Measurements from ENCODE around the gene FKBP2. TPM values are rescaled to one million over a fixed set of nuclear protein-coding genes. Genes with fewer than 3 reads are reported as not detected.

Gene FKBP2
- polyA plus RNA-seq, 1 donor (not counting 4 experiments of a cell fraction or from before 2014, with no cell fraction given): 40.3 TPM

GRCh38 chr11:64226507-64227051, 14.3 kb upstream of the FKBP2 start:
- DNase-seq (ENCODE audit: low read depth, low spot score) (no peak), FAIRE-seq (no peak)
- H2AFZ ChIP-seq (ENCODE audit: control insufficient read depth, low read length): peak overlapping the region; percentile 49
- no peaks in the 10 kb centered on the region for H3K9me1 ChIP-seq (ENCODE audit: control insufficient read depth, extremely low read depth, insufficient read depth, low read length)
- peaks cover 3 to 5% of the 10 kb centered on the region in 2 experiments for H3K36me3 ChIP-seq (ENCODE audit: control insufficient read depth in 2 of 2, extremely low read depth in 1 of 2, insufficient read depth in 2 of 2, low read length in 2 of 2)
- H3K4me2 ChIP-seq (ENCODE audit: control insufficient read depth, extremely low read depth, insufficient read depth, low read depth, low read length): peak overlapping the region; percentile 95
- peak overlapping the region; percentile 83 to 89 (median 88) for H3K4me3 ChIP-seq (ENCODE audit: control insufficient read depth in 2 of 3, extremely low read depth in 1 of 3, insufficient read depth in 2 of 3, low read depth in 1 of 3, low read length in 3 of 3)
- H3K9me3 ChIP-seq (ENCODE audit: control insufficient read depth, low read depth, low read length): no peaks in the 10 kb centered on the region
- H3K9ac ChIP-seq (ENCODE audit: control insufficient read depth, extremely low read depth, insufficient read depth, low read length): peak overlapping the region; percentile 85
- H3K27ac ChIP-seq (ENCODE audit: control insufficient read depth, insufficient read depth, low read length): peak overlapping the region; percentile 58
- H3K27me3 ChIP-seq (ENCODE audit: control insufficient read depth, extremely low read depth, insufficient read depth, low read length): no peaks in the 10 kb centered on the region
- no peak for TF ChIP-seq EZH2 (IDR thresholded peaks at IDR 0.05; ENCODE audit: low read length)
- dilution Hi-C loops (cut with MboI; ENCODE audit: extremely low pct_ligation_motif_present, low sequenced_read_pairs): no loop called here
- H3K79me2 ChIP-seq (ENCODE audit: control insufficient read depth, insufficient read depth, low read length): peaks cover 18% of the 10 kb centered on the region
- no peaks in the 10 kb centered on the region for H4K20me1 ChIP-seq (ENCODE audit: control insufficient read depth, extremely low read depth, insufficient read depth, low read length)
- peaks cover 41% of the 10 kb centered on the region for H3K4me1 ChIP-seq (ENCODE audit: control insufficient read depth, extremely low read depth, insufficient read depth, low read length)

- TF ChIP-seq EZH2 (IDR thresholded peaks at IDR 0.05; ENCODE audit: low read length) (no peak), CTCF (optimal IDR thresholded peaks at IDR 0.05 in 1 of 3, IDR thresholded peaks at IDR 0.05 in 1 of 3, conservative IDR thresholded peaks at IDR 0.05 in 1 of 3; ENCODE audit: extremely low read depth in 1 of 3, insufficient read depth in 2 of 3, low read length in 3 of 3) (no peak)
- dilution Hi-C loops (cut with MboI; ENCODE audit: extremely low pct_ligation_motif_present, low sequenced_read_pairs): no loop called here
- no peaks in the 10 kb centered on the region for H3K9me1 ChIP-seq (ENCODE audit: control insufficient read depth, extremely low read depth, insufficient read depth, low read length)
- no peaks in the 10 kb centered on the region for H3K27me3 ChIP-seq (ENCODE audit: control insufficient read depth, extremely low read depth, insufficient read depth, low read length)
- peak; percentile 62 for FAIRE-seq
- H3K9me3 ChIP-seq (ENCODE audit: control insufficient read depth, low read depth, low read length): no peaks in the 10 kb centered on the region
- peak overlapping the region; percentile 85 for H3K9ac ChIP-seq (ENCODE audit: control insufficient read depth, extremely low read depth, insufficient read depth, low read length)
- H4K20me1 ChIP-seq (ENCODE audit: control insufficient read depth, extremely low read depth, insufficient read depth, low read length): no peaks in the 10 kb centered on the region
- no peak overlapping the region for H3K27ac ChIP-seq (ENCODE audit: control insufficient read depth, insufficient read depth, low read length)
- H3K4me2 ChIP-seq (ENCODE audit: control insufficient read depth, extremely low read depth, insufficient read depth, low read depth, low read length): peak overlapping the region; percentile 95
- H2AFZ ChIP-seq (ENCODE audit: control insufficient read depth, low read length): no peak overlapping the region
- peaks cover 47% of the 10 kb centered on the region for H3K4me1 ChIP-seq (ENCODE audit: control insufficient read depth, extremely low read depth, insufficient read depth, low read length)
- H3K79me2 ChIP-seq (ENCODE audit: control insufficient read depth, insufficient read depth, low read length): peaks cover 18% of the 10 kb centered on the region
- no peak for DNase-seq (ENCODE audit: low read depth, low spot score)
- H3K4me3 ChIP-seq (ENCODE audit: control insufficient read depth in 2 of 3, extremely low read depth in 1 of 3, insufficient read depth in 2 of 3, low read depth in 1 of 3, low read length in 3 of 3): peak overlapping the region; percentile 83 to 89 (median 88)
- peaks cover 3 to 5% of the 10 kb centered on the region in 2 experiments for H3K36me3 ChIP-seq (ENCODE audit: control insufficient read depth in 2 of 2, extremely low read depth in 1 of 2, insufficient read depth in 2 of 2, low read length in 2 of 2)
Observed at GRCh38 chr11:64227405-64227956, 13.4 kb upstream of the FKBP2 start.

Measured in keratinocyte (primary cell).